WTC11 (cell line): ENCODE results near the gene NDST3.

Experiments
- SMAD3 ChIP-seq: sonication (generic); formaldehyde crosslinking; IDR thresholded peaks from 2 replicates; pipeline ENCODE4 v1.8.0; 2022; ENCODE audit warnings: missing genetic modification reagents, mild to moderate bottlenecking, borderline replicate concordance
- ZNF416 ChIP-seq: fragments of 250-450 bp; sonication (Bioruptor Pico); IDR thresholded peaks from 2 replicates; pipeline ENCODE4 v1.9.0; 2021; ENCODE audit warnings: mild to moderate bottlenecking, inconsistent platforms
- TF ChIP-seq, protein P1 (sequence below): fragments of 200-600 bp; IDR thresholded peaks from 2 replicates; pipeline ENCODE4 v1.8.0; 2022; ENCODE audit warnings: antibody characterized with exemption
- TF ChIP-seq, protein P2 (sequence below): sonication (generic); formaldehyde crosslinking; conservative IDR thresholded peaks from 2 replicates; pipeline ENCODE4 v1.8.1; 2023; ENCODE audit warnings: mild to moderate bottlenecking, low read depth, missing genetic modification reagents, moderate library complexity

DNA sequence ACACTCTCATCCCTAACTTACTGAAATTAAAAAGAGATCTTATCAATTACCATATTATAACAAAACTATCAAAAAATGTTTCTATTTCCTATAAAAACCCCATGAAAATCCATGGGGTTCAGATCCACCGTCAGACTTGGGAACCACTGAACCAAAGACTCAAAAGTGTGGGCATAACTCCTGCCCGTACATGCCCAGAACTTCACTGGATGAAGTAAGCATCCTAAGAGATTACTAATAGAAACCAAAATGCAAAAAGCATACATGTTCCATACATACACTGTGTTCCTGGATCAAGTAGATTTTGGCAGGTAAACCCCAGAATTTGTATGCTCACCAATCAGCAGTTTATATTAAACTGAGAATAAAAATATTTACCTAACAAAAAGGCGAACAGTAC, 252.4 kb downstream of the NDST3 start:
- TF ChIP-seq, protein P1, sequence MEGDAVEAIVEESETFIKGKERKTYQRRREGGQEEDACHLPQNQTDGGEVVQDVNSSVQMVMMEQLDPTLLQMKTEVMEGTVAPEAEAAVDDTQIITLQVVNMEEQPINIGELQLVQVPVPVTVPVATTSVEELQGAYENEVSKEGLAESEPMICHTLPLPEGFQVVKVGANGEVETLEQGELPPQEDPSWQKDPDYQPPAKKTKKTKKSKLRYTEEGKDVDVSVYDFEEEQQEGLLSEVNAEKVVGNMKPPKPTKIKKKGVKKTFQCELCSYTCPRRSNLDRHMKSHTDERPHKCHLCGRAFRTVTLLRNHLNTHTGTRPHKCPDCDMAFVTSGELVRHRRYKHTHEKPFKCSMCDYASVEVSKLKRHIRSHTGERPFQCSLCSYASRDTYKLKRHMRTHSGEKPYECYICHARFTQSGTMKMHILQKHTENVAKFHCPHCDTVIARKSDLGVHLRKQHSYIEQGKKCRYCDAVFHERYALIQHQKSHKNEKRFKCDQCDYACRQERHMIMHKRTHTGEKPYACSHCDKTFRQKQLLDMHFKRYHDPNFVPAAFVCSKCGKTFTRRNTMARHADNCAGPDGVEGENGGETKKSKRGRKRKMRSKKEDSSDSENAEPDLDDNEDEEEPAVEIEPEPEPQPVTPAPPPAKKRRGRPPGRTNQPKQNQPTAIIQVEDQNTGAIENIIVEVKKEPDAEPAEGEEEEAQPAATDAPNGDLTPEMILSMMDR: no peak
- TF ChIP-seq, protein P2, sequence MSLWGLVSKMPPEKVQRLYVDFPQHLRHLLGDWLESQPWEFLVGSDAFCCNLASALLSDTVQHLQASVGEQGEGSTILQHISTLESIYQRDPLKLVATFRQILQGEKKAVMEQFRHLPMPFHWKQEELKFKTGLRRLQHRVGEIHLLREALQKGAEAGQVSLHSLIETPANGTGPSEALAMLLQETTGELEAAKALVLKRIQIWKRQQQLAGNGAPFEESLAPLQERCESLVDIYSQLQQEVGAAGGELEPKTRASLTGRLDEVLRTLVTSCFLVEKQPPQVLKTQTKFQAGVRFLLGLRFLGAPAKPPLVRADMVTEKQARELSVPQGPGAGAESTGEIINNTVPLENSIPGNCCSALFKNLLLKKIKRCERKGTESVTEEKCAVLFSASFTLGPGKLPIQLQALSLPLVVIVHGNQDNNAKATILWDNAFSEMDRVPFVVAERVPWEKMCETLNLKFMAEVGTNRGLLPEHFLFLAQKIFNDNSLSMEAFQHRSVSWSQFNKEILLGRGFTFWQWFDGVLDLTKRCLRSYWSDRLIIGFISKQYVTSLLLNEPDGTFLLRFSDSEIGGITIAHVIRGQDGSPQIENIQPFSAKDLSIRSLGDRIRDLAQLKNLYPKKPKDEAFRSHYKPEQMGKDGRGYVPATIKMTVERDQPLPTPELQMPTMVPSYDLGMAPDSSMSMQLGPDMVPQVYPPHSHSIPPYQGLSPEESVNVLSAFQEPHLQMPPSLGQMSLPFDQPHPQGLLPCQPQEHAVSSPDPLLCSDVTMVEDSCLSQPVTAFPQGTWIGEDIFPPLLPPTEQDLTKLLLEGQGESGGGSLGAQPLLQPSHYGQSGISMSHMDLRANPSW (CRISPR knock-in tag): no peak
- TF ChIP-seq ZNF416 (CRISPR knock-in tag): no peak
- TF ChIP-seq SMAD3 (CRISPR knock-in tag): no peak
